ENCODE results near the gene DNASE1L1.

The DNASE1L1 gene

DNA sequence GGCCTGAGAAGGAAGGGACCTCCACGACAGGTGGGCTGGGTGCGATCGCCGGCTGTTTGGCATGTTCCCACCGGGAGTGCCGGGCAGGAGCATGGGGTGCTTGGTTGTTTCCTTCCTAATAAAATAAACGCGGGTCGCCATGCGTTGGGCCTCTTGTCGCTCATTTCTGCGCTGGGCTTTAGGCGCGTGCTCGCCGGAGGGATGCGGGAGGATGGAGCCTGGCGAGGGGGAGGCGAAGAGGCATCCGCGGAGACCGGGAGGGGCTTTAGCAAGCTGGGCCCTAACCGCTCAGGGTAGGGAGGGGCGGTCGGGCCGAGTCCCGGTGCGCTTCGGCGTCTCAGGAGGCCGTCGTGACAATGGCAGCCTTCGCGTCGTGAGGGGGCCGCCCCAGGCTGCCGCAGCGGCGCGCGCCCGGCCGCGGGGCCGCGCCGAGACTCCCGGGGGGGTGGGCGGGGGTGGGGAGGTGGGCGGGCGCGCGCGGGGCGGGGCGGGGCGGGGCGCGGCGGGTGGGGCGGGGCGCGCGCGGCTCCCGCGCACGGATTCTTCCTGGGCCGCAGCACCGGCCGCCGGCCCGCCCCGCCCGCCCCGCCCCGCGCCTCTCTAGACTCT is 27.4 kb upstream of the DNASE1L1 start:
- DNase-seq (ENCODE audit: low spot score): peak; percentile 90

DNA sequence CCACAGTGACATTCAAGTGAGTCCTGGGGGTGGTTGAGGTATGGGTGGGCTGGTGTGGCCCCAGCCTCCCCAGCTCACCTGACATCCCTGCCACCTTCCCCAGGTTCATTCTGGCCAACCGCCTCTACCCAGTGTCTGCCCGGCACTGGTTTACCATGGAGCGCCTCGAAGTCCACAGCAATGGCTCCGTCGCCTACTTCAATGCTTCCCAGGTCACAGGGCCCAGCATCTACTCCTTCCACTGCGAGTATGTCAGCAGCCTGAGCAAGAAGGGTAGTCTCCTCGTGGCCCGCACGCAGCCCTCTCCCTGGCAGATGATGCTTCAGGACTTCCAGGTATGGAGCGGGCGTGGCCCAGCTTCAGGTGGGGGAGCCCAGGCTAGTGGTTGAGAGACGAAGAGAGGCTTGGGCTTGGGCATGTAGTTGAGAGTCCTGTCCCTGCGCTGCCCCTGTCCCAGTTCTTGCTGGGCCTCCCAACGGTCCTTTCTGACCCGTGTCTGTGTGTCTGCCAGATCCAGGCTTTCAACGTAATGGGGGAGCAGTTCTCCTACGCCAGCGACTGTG is 26.2 kb upstream of the DNASE1L1 start:
- no peak for DNase-seq (ENCODE audit: low spot score)

DNA sequence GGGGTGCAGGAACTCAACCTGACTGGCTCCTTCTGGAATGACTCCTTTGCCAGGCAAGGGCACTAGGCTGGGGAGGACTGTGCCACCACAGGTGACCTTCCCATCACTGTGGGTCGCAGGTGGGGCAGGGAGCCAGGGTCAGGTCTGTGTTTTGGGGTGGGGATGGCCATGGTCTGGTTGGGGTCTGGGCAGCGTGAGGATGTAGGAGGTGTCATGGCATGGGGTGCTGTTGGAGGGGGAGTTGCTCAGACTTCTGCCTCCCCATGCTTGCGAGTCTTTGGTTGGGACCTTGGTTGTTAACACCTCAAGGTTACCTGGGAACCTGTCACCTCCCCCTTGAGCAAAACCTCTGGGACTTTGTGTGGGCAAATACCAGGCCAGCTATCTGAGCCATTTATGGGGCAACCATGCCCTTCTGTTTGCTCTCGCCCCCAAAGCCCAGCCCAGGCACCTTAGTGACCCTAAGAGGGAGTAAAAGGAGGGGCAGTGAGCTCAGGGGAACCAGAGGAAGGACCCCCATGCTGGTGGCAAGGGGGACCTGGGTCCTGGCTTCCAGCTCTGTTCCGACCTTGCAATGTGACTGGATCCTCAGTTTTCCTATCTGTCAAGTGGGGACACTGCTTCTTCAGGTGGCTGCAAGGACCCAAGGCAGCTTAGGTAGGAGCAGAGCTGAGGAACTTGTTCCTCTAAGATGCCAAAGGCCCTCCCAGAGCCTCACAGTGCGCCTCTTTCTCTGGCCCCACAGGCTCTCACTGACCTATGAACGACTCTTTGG is 25.5 kb upstream of the DNASE1L1 start:
- no peak for DNase-seq (ENCODE audit: low spot score)

DNA sequence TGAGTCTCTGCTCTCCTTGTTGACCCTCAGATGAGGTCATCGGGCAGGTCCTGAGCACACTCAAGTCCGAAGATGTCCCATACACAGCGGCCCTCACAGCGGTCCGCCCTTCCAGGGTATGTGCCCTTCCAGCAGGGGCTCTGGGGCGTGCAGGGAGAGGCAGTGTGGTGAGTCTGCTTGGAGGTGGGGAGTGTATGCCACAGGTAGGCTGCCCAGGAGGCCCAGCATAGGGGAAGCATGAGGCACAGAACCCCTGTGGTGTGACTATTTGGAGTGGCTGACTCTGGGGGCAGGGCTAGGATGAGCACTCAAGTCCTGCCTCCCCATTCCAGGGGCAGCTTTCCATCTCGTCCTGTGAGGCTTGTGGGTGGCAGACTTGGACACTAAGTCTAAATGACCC is 24.6 kb upstream of the DNASE1L1 start:
- DNase-seq (ENCODE audit: low spot score): no peak

DNA sequence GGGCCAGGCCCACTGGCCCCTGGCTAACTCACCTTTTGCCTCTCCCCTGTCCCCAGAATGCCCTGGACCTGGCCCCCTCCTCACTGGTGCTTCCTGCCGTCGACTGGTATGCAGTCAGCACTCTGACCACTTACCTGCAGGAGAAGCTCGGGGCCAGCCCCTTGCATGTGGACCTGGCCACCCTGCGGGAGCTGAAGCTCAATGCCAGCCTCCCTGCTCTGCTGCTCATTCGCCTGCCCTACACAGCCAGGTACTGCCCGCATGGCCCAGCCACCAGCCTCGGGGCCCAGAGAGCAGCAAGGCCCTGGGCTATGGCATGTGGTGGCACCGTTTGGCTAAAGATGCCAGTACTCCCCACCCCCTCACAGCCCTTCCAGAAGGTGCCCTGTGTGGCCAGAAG is 23.2 kb upstream of the DNASE1L1 start:
- no peak for DNase-seq (ENCODE audit: low spot score)

DNA sequence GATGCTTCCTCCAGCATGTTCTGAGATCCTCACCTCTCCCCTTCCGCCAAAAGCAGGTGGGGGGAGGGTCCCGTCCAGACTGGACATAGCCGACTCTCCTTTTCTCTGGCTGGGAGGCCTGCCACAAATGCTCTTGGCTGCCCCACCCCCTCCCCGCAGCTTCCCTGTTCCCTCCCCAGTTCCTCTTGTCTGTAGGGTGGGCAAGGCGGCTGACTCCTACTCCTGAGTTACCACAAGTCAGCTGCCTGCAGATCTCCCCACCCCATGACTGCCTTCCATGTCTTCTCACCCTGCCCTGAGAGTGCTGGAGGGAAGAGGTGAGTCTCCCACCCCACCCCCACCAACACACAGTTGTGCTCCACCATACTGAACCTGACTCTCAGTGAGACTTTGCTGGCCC is 22.3 kb upstream of the DNASE1L1 start:
- DNase-seq (ENCODE audit: low spot score): no peak

DNA sequence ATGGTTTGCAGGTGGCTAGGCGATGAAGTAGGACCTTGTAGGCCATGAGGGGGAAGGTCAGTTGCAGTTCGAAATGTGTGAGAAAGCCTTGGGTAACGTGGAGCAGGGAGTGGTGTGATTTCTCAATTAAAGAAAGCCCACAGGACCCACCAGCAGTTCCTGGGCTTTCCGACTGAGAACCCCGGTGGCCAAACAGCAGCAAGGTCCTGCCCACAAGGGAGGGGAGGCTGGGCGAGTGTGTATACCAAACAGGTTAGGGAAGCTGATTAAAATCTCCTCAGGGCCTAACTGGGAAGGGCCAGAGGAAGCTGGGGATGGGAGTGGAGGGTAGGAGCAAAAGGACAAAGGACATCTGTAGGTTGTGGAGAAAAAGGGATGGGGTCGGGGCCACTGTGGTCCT is 21.9 kb upstream of the DNASE1L1 start:
- no peak for DNase-seq (ENCODE audit: low spot score)

DNA sequence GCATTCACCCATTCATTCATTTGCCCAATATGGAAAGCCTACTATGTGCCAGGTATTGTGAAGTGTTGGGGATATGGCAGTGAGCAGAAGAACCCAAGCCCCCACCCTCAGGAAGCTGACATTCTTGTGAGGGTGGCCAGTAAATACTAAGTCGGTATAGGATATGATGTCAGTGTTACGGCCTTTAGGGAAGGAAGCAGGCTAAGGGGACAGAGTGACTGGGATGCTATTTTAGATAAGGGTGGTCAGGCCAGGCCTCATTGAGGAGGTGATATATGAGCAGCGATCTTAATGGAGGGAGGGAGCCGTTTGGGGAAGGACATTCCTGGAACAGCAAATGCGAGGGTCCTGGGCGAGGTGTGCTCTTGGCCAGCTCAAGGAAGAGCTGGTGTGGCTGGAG is 21.4 kb upstream of the DNASE1L1 start:
- no peak for DNase-seq (ENCODE audit: low spot score)

DNA sequence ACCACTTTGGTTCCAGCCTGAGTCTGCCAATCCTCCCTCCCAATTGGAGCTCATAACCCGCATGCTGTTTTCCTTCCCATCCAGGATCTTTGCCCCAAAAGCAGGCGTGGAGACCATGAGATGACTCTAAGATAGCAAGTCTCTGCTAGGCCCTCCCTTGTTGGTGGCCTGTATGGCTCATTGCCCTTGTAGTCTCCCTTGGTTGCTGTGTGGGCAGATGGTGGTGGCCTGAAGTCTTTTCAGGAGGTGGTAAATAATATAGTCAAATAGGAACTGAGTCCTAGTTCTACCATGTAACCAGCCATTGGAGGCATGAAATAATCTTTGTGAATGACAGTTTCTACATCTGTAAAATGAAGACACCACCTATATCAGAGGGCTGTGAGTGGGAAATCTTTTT is 20.7 kb upstream of the DNASE1L1 start:
- no peak for DNase-seq (ENCODE audit: low spot score)

DNA sequence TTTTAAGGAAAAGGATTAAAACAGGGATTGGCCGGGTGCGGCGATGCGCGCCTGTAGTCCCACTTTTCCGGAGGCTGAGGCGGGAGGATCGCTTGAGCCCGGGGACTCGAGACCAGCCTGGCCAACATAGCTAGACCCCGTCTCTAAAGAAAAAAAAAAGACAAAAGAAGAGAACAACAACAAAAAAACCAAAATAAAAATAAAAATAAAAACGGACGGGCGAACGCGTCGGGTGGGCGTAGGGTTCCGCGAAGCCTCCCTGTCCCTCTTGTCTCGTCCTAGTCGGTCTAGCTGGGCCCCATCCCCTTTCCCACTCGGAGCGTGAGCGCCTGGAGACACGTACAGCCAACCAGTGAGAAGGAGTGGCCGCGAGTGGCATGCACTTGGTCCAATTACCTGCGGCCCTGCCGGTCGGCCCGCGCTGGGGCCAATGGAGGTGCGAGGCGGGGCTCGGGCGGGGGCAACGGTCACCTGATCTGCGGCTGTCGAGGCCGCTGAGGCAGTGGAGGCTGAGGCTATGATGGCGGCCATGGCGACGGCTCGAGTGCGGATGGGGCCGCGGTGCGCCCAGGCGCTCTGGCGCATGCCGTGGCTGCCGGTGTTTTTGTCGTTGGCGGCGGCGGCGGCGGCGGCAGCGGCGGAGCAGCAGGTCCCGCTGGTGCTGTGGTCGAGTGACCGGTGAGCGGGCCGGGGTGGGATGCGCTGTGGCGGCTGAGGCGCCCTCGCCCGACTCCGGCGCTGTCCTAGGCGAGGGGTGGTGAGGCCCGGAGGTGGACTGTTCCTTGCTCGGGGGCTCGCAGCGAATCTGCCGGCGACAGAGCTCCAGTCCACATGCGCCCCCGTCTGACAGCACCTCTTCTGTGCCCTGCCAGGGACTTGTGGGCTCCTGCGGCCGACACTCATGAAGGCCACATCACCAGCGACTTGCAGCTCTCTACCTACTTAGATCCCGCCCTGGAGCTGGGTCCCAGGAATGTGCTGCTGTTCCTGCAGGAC is 19.4 kb upstream of the DNASE1L1 start, which contains the start of gene ATP6AP1:
Gene ATP6AP1 (plus strand): TSS at position 502 of the 996 bp plus-strand sequence. CDS start 16 bp downstream, at position 518.
- peak; percentile 93 for DNase-seq (ENCODE audit: low spot score)

DNA sequence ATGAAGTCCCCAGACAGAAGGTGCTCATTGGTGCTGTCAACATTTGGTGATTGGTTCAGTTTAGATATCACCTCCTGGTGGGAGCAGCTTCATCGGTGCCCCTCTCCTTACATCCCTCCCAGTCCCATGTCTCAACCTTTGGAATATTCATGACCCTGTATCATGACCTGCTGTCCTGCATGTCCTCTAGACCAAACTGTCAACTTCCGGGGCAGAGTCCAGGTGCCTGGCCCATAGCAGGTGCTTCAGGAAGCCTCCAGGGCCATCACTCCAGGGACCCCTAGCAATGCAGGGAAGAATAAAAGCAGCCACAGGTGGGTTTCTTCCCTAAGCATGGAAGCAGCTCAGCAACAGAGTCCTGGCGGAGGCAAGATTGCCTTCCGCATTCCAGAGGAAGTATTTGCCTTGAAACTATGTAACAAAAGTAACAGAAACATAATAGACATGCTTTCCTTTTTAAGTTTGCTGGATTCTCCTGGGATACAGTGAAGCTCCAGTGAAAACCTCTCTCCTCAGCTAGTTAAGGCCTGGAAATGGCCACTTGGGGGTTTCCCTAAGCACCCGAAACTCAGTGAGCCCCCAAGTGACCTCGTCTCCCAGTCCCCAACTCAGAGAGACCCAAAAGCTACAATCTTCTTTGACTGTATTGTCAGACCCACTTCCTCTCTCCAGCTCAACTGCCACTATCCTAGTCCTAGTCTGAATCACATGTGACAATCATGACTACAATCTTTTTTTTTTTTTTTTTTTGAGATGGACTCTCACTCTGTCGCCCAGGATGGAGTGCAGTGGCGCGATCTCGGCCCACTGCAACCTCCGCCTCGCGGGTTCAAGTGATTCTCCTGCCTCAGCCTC is 18.1 kb upstream of the DNASE1L1 start:
- DNase-seq (ENCODE audit: low spot score): no peak

DNA sequence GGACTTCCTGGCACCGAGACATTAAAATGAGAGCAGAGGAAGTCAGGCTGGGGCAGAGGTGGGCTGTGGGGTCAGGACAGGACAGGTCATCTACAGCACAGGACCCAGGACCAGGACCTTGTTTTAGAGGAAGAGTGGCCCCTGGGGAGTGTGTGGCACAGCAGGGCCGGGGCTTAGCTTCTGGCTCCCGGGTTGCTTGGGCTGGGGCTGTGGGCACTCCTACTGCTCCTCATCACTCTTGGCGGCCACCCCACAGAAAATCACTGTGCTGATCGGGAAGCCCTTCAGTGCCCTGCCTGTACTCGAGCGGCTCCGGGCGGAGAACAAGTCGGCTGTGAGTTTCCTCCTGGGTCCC is 11.3 kb upstream of the DNASE1L1 start:
- DNase-seq (ENCODE audit: low spot score): no peak

DNA sequence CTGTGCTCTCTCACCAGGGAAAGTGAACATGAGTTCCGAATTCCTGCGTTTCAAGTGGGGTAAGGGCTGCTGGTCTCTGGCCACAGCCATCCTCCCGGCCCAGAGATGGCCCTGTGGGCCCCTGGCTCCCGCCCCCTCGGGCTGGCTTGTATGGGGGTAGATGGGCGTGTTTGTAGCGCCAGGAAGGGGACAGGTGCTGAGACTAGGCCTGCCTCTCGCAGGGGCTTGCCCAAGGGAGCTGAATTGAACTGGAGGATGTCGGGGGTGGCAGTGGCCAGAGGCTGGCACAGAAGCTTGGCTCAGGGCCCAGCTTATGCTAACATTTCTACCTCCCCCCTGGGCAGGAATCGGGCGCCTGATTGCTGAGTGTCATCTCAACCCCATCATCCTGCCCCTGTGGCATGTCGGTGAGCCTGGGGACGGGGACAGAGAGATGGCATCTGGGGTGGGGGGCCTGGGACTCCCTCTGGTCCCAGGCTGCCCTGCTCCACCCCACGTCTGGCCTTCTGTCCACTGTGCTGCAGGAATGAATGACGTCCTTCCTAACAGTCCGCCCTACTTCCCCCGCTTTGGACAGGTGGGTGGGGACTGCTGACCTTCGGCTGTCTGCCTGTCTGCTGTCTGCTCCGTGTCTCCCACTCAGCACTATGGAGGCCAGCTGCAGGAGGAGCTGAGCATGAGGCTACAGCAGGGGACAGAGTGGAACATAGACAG is 10.8 kb upstream of the DNASE1L1 start:
- no peak for DNase-seq (ENCODE audit: low spot score)

DNA sequence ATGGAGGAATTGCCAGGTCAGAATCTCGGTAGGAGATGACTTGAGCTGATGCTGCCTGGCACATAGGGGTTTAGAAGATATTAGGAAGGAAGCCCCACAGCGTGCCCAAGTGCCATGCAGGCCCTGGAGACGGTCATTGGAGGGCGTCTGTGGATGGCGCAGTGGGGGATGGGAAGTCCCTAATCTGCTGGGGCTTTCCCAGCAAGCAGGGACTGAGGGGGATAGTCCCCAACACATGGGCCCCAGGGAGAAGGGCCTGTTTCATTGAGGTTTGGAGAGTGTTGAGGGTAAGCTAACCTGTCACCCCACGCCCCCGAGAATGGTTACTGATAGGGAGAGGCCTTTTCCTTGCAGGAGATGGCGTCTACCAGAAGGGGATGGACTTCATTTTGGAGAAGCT is 10.1 kb upstream of the DNASE1L1 start:
- no peak for DNase-seq (ENCODE audit: low spot score)

DNA sequence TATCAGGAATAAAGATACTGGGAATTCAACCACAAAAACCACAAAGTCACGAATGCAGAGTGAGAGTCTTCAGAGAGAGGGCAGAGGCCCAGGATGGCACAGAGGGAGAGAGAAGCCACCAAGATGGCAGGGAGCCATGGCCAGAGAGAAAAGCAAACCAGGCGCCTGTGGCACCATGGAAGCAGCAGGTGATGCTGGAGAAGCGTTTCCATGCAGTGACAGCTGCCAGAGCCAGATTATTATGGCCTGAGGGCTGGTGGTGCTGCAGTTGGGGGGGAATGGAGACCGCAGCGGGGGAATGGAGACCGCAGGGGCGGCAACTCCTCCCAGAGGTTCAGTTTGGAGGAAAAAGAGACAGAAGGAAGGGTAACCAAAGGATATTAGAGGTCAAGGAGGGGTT is 8.1 kb upstream of the DNASE1L1 start:
- no peak for DNase-seq (ENCODE audit: low spot score)

DNA sequence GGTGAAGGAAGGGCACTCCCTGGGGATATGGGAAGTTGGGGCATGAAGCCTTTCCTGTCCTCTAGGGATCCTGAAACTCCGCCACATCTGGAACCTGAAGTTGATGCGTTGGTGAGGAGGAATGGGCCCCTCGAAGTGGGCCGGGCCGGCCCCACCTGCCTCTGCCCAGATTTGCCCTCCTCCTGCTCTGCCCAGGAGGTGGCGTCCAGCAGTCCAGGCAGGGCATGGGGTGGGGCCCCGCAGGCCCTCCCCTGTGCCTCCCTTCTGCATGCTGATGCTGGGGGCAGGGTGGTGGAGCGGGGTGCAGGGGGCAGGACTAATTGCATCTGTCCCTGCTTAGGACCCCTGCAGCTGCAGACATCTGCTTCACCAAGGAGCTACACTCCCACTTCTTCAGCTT is 4.1 kb upstream of the DNASE1L1 start:
- no peak for DNase-seq (ENCODE audit: low spot score)

DNA sequence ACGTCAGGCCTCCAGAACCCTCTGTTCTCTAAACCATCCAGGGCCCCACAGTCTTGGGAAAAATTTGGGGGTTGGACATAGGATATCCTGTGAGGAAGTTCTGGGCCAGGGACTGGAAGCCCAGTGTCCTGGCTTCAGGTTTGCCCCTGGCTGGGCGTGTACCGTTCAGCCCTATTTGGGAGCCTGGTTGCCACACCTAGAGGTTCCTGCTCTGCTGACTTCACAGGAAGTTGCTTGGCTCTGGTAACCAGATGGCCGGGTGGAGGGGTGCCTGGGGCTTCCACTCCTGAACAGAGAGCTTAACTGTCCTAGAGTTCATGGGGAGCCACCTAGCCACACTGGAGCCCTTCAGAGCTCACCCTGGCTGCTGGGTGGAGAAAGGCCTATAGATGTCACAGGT is 3.4 kb upstream of the DNASE1L1 start:
- no peak for DNase-seq (ENCODE audit: low spot score)

DNA sequence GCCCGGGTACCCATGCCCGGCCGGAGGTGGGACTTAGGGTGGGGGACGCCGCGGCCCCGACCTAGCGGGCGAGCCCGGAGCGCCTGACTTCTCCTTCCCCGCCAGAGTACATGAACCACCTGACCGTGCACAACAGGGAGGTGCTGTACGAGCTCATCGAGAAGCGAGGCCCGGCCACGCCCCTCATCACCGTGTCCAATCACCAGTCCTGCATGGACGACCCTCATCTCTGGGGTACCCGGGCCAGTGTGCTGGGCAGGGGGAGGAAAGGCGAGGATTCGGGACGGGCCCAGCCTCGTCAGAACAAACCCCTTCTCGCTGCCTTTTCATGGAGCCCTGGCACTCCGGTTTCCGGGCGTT is 2.9 kb upstream of the DNASE1L1 start:
- peak; percentile 77 for DNase-seq (ENCODE audit: low spot score)

DNA sequence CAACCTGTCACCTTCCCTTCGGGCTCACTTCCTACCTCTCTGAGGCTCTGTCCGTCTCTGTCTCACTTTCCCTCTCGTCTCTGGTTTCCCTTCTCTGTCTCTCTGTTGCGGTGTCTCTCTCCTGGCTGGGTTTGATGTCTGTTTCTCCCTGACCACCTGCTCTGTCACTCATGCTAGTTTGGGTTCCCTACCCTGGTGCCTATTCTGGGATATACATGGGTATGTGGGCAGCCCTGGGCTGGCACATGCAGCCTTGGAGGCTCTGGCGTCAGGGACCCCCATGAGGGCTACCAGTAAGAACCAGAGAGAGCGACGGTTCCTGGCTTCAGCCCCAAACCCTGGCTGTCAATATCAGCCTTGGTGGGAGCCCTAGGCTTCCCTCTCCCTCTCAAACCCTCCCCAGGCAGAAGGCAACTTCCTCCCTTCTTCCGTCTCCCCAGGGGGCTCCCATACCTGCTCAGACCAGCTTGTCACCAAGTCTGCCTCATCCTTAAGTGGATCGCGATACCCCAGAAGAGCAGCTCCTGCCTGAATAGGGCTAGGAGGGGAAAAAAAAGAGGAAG is 314 bp downstream of the DNASE1L1 start:
- no peak for DNase-seq (ENCODE audit: low spot score)

DNA sequence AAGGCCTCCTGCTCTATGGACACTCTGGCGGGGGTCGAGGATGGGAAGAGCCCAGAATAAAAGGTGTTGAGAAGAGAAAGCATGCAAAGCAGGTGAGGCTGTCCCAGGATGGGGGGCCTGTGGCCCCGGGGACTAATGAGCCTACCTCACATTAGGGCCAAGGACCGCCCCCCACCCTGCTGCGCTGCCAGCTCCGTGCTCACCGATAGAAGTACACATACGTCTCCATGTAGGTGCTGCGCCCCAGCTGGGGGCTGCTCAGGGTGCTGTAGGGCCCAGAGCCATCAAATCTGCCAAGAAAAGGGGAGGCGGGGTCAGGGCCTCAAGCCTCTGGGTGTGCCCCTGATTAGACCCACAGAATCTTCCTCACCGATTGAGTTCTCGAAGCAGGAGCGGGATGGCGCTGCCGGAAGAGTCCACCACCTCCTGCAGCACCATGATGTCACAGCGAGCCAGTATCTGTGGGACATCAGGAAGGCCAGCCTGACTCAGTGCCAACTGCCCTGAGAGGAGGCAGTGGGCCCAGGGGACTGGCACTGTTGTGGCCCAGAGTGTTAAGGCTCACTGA is 4.3 kb downstream of the DNASE1L1 start:
- DNase-seq (ENCODE audit: low spot score): no peak
